NB4 (cell line): ENCODE results near the gene FBXO34.

ENCODE experiments used
- POLR2A ChIP-seq: IDR thresholded peaks from 2 replicates; pipeline ENCODE4 v1.6.1; 2011; ENCODE audit warnings: mild to moderate bottlenecking; ENCODE audit not compliant: insufficient read length; ENCODE audit errors: extremely low read depth
- TF ChIP-seq, protein P1 (sequence below): IDR thresholded peaks from one replicate; pipeline ENCODE4 v1.5.1; 2012; ENCODE audit warnings: low read depth, low read length

DNA sequence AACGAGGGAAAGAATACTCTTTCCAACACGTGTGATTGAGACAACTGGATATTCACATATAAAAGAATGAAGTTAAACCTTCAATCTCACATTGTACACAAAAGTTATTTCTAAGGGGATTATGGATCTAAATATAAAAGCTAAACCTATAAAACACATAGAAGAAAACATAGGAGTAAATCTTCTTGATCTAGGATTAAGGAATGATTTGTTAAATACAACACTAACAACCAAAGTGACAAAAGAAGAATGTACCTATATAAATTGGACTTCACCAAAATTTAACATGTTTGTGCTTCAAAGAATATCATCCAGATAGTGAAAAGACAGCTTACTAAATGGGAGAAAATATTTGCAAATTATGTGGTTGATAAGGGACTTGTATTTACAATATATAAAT, 43.0 kb upstream of the FBXO34 start:
- TF ChIP-seq, protein P1, sequence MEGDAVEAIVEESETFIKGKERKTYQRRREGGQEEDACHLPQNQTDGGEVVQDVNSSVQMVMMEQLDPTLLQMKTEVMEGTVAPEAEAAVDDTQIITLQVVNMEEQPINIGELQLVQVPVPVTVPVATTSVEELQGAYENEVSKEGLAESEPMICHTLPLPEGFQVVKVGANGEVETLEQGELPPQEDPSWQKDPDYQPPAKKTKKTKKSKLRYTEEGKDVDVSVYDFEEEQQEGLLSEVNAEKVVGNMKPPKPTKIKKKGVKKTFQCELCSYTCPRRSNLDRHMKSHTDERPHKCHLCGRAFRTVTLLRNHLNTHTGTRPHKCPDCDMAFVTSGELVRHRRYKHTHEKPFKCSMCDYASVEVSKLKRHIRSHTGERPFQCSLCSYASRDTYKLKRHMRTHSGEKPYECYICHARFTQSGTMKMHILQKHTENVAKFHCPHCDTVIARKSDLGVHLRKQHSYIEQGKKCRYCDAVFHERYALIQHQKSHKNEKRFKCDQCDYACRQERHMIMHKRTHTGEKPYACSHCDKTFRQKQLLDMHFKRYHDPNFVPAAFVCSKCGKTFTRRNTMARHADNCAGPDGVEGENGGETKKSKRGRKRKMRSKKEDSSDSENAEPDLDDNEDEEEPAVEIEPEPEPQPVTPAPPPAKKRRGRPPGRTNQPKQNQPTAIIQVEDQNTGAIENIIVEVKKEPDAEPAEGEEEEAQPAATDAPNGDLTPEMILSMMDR: no peak
- TF ChIP-seq POLR2A: no peak
